Measurements from ENCODE around the gene PIK3R4. TPM values are rescaled to one million over a fixed set of nuclear protein-coding genes. Genes with fewer than 3 reads are reported as not detected.

PIK3R4 gene
- total RNA-seq, 6 donors from 2014 or later, result 24.6 to 44.2 (median 33.4) TPM

DNA sequence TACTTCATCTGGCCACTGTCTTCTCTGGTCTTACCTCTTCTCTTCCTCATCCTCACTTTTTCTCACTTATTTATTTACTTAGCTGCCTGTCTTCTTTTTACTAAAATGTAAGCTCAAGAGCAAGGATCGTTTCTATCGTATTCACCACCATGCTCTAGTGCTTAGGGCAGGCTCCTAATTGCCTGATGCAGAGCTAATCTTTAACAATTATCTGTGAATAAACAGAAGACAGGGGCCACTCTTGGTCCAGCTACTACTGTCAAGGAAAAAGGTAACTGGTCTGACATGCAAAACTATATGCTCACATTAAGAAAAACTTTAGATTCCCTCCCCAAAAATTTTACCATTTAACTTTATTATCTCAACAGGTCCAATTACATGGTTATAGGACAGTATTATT is 17.5 kb downstream of the PIK3R4 start:
- ATAC-seq (ENCODE audit: low FRiP score in 2 of 2), result no peak
- H3K9me3 ChIP-seq, result no peaks in the 10 kb centered on the region
- no peak for DNase-seq
- 58 to 68% methylated on average over 2 of the region's 2 CpGs for WGBS, 2 donors
- TF ChIP-seq POLR2AphosphoS5 (IDR thresholded peaks at IDR 0.05), result no peak
- no peak for TF ChIP-seq POLR2A (IDR thresholded peaks at IDR 0.05)
- no peak for TF ChIP-seq EP300 (IDR thresholded peaks at IDR 0.05)
- TF ChIP-seq, protein P1, sequence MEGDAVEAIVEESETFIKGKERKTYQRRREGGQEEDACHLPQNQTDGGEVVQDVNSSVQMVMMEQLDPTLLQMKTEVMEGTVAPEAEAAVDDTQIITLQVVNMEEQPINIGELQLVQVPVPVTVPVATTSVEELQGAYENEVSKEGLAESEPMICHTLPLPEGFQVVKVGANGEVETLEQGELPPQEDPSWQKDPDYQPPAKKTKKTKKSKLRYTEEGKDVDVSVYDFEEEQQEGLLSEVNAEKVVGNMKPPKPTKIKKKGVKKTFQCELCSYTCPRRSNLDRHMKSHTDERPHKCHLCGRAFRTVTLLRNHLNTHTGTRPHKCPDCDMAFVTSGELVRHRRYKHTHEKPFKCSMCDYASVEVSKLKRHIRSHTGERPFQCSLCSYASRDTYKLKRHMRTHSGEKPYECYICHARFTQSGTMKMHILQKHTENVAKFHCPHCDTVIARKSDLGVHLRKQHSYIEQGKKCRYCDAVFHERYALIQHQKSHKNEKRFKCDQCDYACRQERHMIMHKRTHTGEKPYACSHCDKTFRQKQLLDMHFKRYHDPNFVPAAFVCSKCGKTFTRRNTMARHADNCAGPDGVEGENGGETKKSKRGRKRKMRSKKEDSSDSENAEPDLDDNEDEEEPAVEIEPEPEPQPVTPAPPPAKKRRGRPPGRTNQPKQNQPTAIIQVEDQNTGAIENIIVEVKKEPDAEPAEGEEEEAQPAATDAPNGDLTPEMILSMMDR (IDR thresholded peaks at IDR 0.05), result no peak
- no peaks in the 10 kb centered on the region for H3K27me3 ChIP-seq
- peaks cover 0 to 6% (median 3%) of the 10 kb centered on the region in 4 donors for H3K4me1 ChIP-seq
- H3K4me3 ChIP-seq, result no peak overlapping the region
- H3K27ac ChIP-seq, result peak overlapping the region in 2 of 4 donors; percentile 20 to 36
- peaks cover 0 to 8% (median 5%) of the 10 kb centered on the region in 4 donors for H3K36me3 ChIP-seq

GRCh38 chr3:130728037-130728436 is 18.6 kb downstream of the PIK3R4 start:
- peaks cover 0 to 6% (median 3%) of the 10 kb centered on the region in 4 donors for H3K4me1 ChIP-seq
- H3K27ac ChIP-seq, result peak overlapping the region in 2 of 4 donors; percentile 20 to 68
- 58 to 60% methylated on average over 2 of the region's 2 CpGs for WGBS, 2 donors
- no peaks in the 10 kb centered on the region for H3K9me3 ChIP-seq
- no peak overlapping the region for H3K4me3 ChIP-seq
- DNase-seq (no peak), ATAC-seq (ENCODE audit: low FRiP score in 2 of 2) (no peak)
- TF ChIP-seq POLR2AphosphoS5 (IDR thresholded peaks at IDR 0.05), result no peak
- no peak for TF ChIP-seq POLR2A (IDR thresholded peaks at IDR 0.05)
- TF ChIP-seq EP300 (IDR thresholded peaks at IDR 0.05), result no peak
- TF ChIP-seq, protein P1 (IDR thresholded peaks at IDR 0.05), result no peak
- no peaks in the 10 kb centered on the region for H3K27me3 ChIP-seq
- H3K36me3 ChIP-seq, result peaks cover 0 to 4% (median 0%) of the 10 kb centered on the region in 4 donors

DNA sequence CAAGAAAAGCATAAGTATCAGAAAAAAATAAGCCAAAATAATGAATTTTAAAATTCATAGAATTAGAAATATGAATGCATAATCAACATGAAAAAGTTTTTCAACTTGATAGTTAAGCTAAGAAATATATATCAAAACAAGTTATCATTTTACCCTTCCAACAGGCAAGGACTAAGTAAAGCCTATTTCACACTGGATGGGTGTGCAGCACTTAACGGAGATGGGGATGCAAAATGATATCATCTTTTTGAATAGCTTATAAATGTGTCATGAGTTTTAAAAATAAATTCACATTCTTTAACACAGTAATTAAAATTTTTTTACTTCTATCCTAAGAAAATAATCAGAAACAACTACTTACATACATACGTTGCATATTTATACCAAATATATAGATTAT is 20.9 kb downstream of the PIK3R4 start:
- peaks cover 0 to 6% (median 3%) of the 10 kb centered on the region in 4 donors for H3K4me1 ChIP-seq
- WGBS, 2 donors, result 86 to 88% methylated on average over 2 of the region's 2 CpGs
- no peak for DNase-seq
- ATAC-seq (ENCODE audit: low FRiP score in 2 of 2), result no peak
- no peaks in the 10 kb centered on the region for H3K27me3 ChIP-seq
- TF ChIP-seq, protein P1 (IDR thresholded peaks at IDR 0.05), result no peak
- TF ChIP-seq POLR2AphosphoS5 (IDR thresholded peaks at IDR 0.05) (no peak), POLR2A (IDR thresholded peaks at IDR 0.05) (no peak), EP300 (IDR thresholded peaks at IDR 0.05) (no peak)
- H3K27ac ChIP-seq, result no peak overlapping the region
- H3K36me3 ChIP-seq, result peaks cover 0 to 12% (median 2%) of the 10 kb centered on the region in 4 donors
- no peaks in the 10 kb centered on the region for H3K9me3 ChIP-seq
- H3K4me3 ChIP-seq, result no peak overlapping the region

- ATAC-seq (ENCODE audit: low FRiP score in 2 of 2) (no peak), DNase-seq (no peak)
- H3K36me3 ChIP-seq, result peaks cover 3 to 48% (median 10%) of the 10 kb centered on the region in 4 donors
- no peaks in the 10 kb centered on the region for H3K4me1 ChIP-seq
- 97 to 100% methylated on average over 1 of the region's 1 CpG for WGBS, 2 donors
- H3K27ac ChIP-seq, result no peak overlapping the region
- TF ChIP-seq POLR2A (IDR thresholded peaks at IDR 0.05) (no peak), EP300 (IDR thresholded peaks at IDR 0.05) (no peak), POLR2AphosphoS5 (IDR thresholded peaks at IDR 0.05) (no peak)
- H3K27me3 ChIP-seq, result no peaks in the 10 kb centered on the region
- H3K4me3 ChIP-seq, result no peak overlapping the region
- no peaks in the 10 kb centered on the region for H3K9me3 ChIP-seq
Measured at GRCh38 chr3:130715616-130716015, 31.0 kb downstream of the PIK3R4 start.

GRCh38 chr3:130712718-130713423 is 33.8 kb downstream of the PIK3R4 start:
- Histone ChIP-seq H3K4me1 (no peaks in the 10 kb centered on the region), H3K27me3 (no peaks in the 10 kb centered on the region), H3K9me3 (no peaks in the 10 kb centered on the region), H3K4me3 (no peak overlapping the region), H3K27ac (no peak overlapping the region), H3K36me3 (peaks cover 3 to 42% (median 10%) of the 10 kb centered on the region in 4 donors)
- DNase-seq (no peak), ATAC-seq (ENCODE audit: low FRiP score in 2 of 2) (no peak)
- 88 to 97% methylated on average over 3 of the region's 3 CpGs for WGBS, 2 donors
- TF ChIP-seq, protein P1 (IDR thresholded peaks at IDR 0.05), result no peak
- TF ChIP-seq POLR2AphosphoS5 (IDR thresholded peaks at IDR 0.05) (no peak), POLR2A (IDR thresholded peaks at IDR 0.05) (no peak), EP300 (IDR thresholded peaks at IDR 0.05) (no peak)
